ENCODE data around the gene RSRC1.
"Not testable (repeated sequence)": the region's sequence is repeated elsewhere in the genome, so short reads cannot be mapped to it uniquely, and the experiment has no call there.

The RSRC1 gene

GRCh38 chr3:158471639-158472294 lies 361.9 kb downstream of the RSRC1 start:
- H3K4me3 Mint-ChIP-seq, result no peak overlapping the region
- H3K9me3 Mint-ChIP-seq, result no peaks in the 10 kb centered on the region
- ATAC-seq (replicated peaks) (no peak), DNase-seq (no peak)
- H3K36me3 Mint-ChIP-seq (ENCODE audit: insufficient read depth), result no peaks in the 10 kb centered on the region
- no peak overlapping the region for H3K27ac Mint-ChIP-seq
- H3K4me1 Mint-ChIP-seq (ENCODE audit: low read depth in 2 of 2), result no peaks in the 10 kb centered on the region
- no peaks in the 10 kb centered on the region for H3K27me3 Mint-ChIP-seq

GRCh38 chr3:158479051-158479450 lies 369.2 kb downstream of the RSRC1 start:
- Mint-ChIP-seq H3K36me3 (ENCODE audit: insufficient read depth) (no peaks in the 10 kb centered on the region), H3K4me1 (ENCODE audit: low read depth in 2 of 2) (no peaks in the 10 kb centered on the region), H3K9me3 (no peaks in the 10 kb centered on the region), H3K27me3 (no peaks in the 10 kb centered on the region), H3K27ac (no peak overlapping the region), H3K4me3 (no peak overlapping the region)
- ATAC-seq (replicated peaks) (no peak), DNase-seq (no peak)

- no peak for ATAC-seq (replicated peaks)
- no peaks in the 10 kb centered on the region for H3K4me1 Mint-ChIP-seq (ENCODE audit: low read depth in 2 of 2)
- no peaks in the 10 kb centered on the region for H3K27me3 Mint-ChIP-seq
- H3K4me3 Mint-ChIP-seq, result no peak overlapping the region
- DNase-seq, result no peak
- no peaks in the 10 kb centered on the region for H3K9me3 Mint-ChIP-seq
- H3K36me3 Mint-ChIP-seq (ENCODE audit: insufficient read depth), result no peaks in the 10 kb centered on the region
- H3K27ac Mint-ChIP-seq, result no peak overlapping the region
Observed at GRCh38 chr3:158483701-158484235, 373.9 kb downstream of the RSRC1 start.

- DNase-seq (no peak), ATAC-seq (replicated peaks) (no peak)
- no peaks in the 10 kb centered on the region for H3K36me3 Mint-ChIP-seq (ENCODE audit: insufficient read depth)
- H3K4me3 Mint-ChIP-seq, result no peak overlapping the region
- H3K9me3 Mint-ChIP-seq, result no peaks in the 10 kb centered on the region
- H3K27ac Mint-ChIP-seq, result no peak overlapping the region
- H3K27me3 Mint-ChIP-seq, result no peaks in the 10 kb centered on the region
- peaks cover 2 to 4% of the 10 kb centered on the region in 2 donors for H3K4me1 Mint-ChIP-seq (ENCODE audit: low read depth in 2 of 2)
Observed at GRCh38 chr3:158486200-158486599, 376.3 kb downstream of the RSRC1 start.

GRCh38 chr3:158488670-158489069 lies 378.8 kb downstream of the RSRC1 start:
- Mint-ChIP-seq H3K27me3 (no peaks in the 10 kb centered on the region), H3K36me3 (ENCODE audit: insufficient read depth) (no peaks in the 10 kb centered on the region)
- no peak for ATAC-seq (replicated peaks)

GRCh38 chr3:158489181-158489580 lies 379.3 kb downstream of the RSRC1 start:
- no peak for ATAC-seq (replicated peaks)
- Mint-ChIP-seq H3K27ac (no peak overlapping the region), H3K4me1 (ENCODE audit: low read depth in 2 of 2) (peaks cover 2 to 7% of the 10 kb centered on the region in 2 donors)

More at GRCh38 chr3:158488670-158489069, 378.8 kb downstream of the RSRC1 start:
- Mint-ChIP-seq H3K4me1 (ENCODE audit: low read depth in 2 of 2) (peaks cover 2 to 7% of the 10 kb centered on the region in 2 donors), H3K9me3 (no peaks in the 10 kb centered on the region), H3K27ac (no peak overlapping the region), H3K4me3 (no peak overlapping the region)
- DNase-seq, result no peak

GRCh38 chr3:158491968-158492367 lies 382.1 kb downstream of the RSRC1 start:
- Mint-ChIP-seq H3K27me3 (no peaks in the 10 kb centered on the region), H3K27ac (no peak overlapping the region), H3K4me3 (no peak overlapping the region), H3K36me3 (ENCODE audit: insufficient read depth) (no peaks in the 10 kb centered on the region), H3K4me1 (ENCODE audit: low read depth in 2 of 2) (peaks cover 2 to 7% of the 10 kb centered on the region in 2 donors), H3K9me3 (no peaks in the 10 kb centered on the region)
- no peak for ATAC-seq (replicated peaks)
- no peak for DNase-seq

More at GRCh38 chr3:158489181-158489580, 379.3 kb downstream of the RSRC1 start:
- Mint-ChIP-seq H3K9me3 (no peaks in the 10 kb centered on the region), H3K4me3 (no peak overlapping the region), H3K36me3 (ENCODE audit: insufficient read depth) (no peaks in the 10 kb centered on the region), H3K27me3 (no peaks in the 10 kb centered on the region)
- no peak for DNase-seq

- H3K27me3 Mint-ChIP-seq, result no peaks in the 10 kb centered on the region
- H3K27ac Mint-ChIP-seq, result no peak overlapping the region
- H3K9me3 Mint-ChIP-seq, result peaks cover 0 to under 1% of the 10 kb centered on the region in 2 donors
- no peak for DNase-seq
- H3K4me3 Mint-ChIP-seq, result no peak overlapping the region
- peaks cover 2 to 7% of the 10 kb centered on the region in 2 donors for H3K4me1 Mint-ChIP-seq (ENCODE audit: low read depth in 2 of 2)
- ATAC-seq (replicated peaks), result no peak
- H3K36me3 Mint-ChIP-seq (ENCODE audit: insufficient read depth), result no peaks in the 10 kb centered on the region
Observed at GRCh38 chr3:158492685-158493084, 382.8 kb downstream of the RSRC1 start.

GRCh38 chr3:158493931-158494330 lies 384.0 kb downstream of the RSRC1 start:
- Mint-ChIP-seq H3K4me1 (ENCODE audit: low read depth in 2 of 2) (peaks cover 2 to 7% of the 10 kb centered on the region in 2 donors), H3K4me3 (no peak overlapping the region), H3K36me3 (ENCODE audit: insufficient read depth) (no peaks in the 10 kb centered on the region), H3K27me3 (no peaks in the 10 kb centered on the region), H3K9me3 (peaks cover 0 to 13% of the 10 kb centered on the region in 2 donors), H3K27ac (no peak overlapping the region)
- DNase-seq (no peak), ATAC-seq (replicated peaks) (no peak)

- Mint-ChIP-seq H3K27ac (no peak overlapping the region), H3K9me3 (peaks cover 0 to 13% of the 10 kb centered on the region in 2 donors), H3K4me3 (no peak overlapping the region), H3K36me3 (ENCODE audit: insufficient read depth) (no peaks in the 10 kb centered on the region), H3K27me3 (no peaks in the 10 kb centered on the region), H3K4me1 (ENCODE audit: low read depth in 2 of 2) (peaks cover 2 to 7% of the 10 kb centered on the region in 2 donors)
- no peak for ATAC-seq (replicated peaks)
- no peak for DNase-seq
Observed at GRCh38 chr3:158494673-158495072, 384.8 kb downstream of the RSRC1 start.

- H3K4me3 Mint-ChIP-seq; H3K27ac Mint-ChIP-seq; H3K4me1 Mint-ChIP-seq (ENCODE audit: low read depth in 2 of 2); DNase-seq; H3K36me3 Mint-ChIP-seq (ENCODE audit: insufficient read depth); ATAC-seq (replicated peaks); H3K27me3 Mint-ChIP-seq: not testable (repeated sequence)
- peaks cover 0 to 15% of the 10 kb centered on the region in 2 donors for H3K9me3 Mint-ChIP-seq
Observed at GRCh38 chr3:158495398-158495902, 385.6 kb downstream of the RSRC1 start.

- Mint-ChIP-seq H3K4me3 (no peak overlapping the region), H3K36me3 (ENCODE audit: insufficient read depth) (no peaks in the 10 kb centered on the region), H3K27me3 (no peaks in the 10 kb centered on the region), H3K4me1 (ENCODE audit: low read depth in 2 of 2) (peaks cover 5 to 11% of the 10 kb centered on the region in 2 donors), H3K27ac (no peak overlapping the region), H3K9me3 (peaks cover 1 to 8% of the 10 kb centered on the region in 2 donors)
- no peak for DNase-seq
- no peak for ATAC-seq (replicated peaks)
Observed at GRCh38 chr3:158505117-158505516, 395.2 kb downstream of the RSRC1 start.

GRCh38 chr3:158506456-158506855 lies 396.6 kb downstream of the RSRC1 start:
- H3K9me3 Mint-ChIP-seq, result no peaks in the 10 kb centered on the region
- DNase-seq (no peak), ATAC-seq (replicated peaks) (no peak)

GRCh38 chr3:158508481-158508880 lies 398.6 kb downstream of the RSRC1 start:
- no peak overlapping the region for H3K27ac Mint-ChIP-seq
- ATAC-seq (replicated peaks), result no peak

More at GRCh38 chr3:158506456-158506855, 396.6 kb downstream of the RSRC1 start:
- no peak overlapping the region for H3K27ac Mint-ChIP-seq
- no peaks in the 10 kb centered on the region for H3K27me3 Mint-ChIP-seq
- H3K4me3 Mint-ChIP-seq, result no peak overlapping the region
- no peaks in the 10 kb centered on the region for H3K36me3 Mint-ChIP-seq (ENCODE audit: insufficient read depth)
- H3K4me1 Mint-ChIP-seq (ENCODE audit: low read depth in 2 of 2), result peaks cover 4% of the 10 kb centered on the region in 2 donors

More at GRCh38 chr3:158508481-158508880, 398.6 kb downstream of the RSRC1 start:
- Mint-ChIP-seq H3K4me3 (no peak overlapping the region), H3K36me3 (ENCODE audit: insufficient read depth) (no peaks in the 10 kb centered on the region), H3K4me1 (ENCODE audit: low read depth in 2 of 2) (peaks cover 0 to 4% of the 10 kb centered on the region in 2 donors), H3K9me3 (no peaks in the 10 kb centered on the region), H3K27me3 (no peaks in the 10 kb centered on the region)
- DNase-seq, result no peak

All from effector memory CD8-positive, alpha-beta T cell (primary cell).